ENCODE measurements around the gene GM2A. TPM values are rescaled to one million over a fixed set of nuclear protein-coding genes. Genes with fewer than 3 reads are reported as not detected.

Gene GM2A
- total and polyA plus RNA-seq, 2 of the 8 experiments (the other 6 are each of a cell fraction or from before 2014, with no cell fraction given): 18.5 to 32.2 TPM

DNA sequence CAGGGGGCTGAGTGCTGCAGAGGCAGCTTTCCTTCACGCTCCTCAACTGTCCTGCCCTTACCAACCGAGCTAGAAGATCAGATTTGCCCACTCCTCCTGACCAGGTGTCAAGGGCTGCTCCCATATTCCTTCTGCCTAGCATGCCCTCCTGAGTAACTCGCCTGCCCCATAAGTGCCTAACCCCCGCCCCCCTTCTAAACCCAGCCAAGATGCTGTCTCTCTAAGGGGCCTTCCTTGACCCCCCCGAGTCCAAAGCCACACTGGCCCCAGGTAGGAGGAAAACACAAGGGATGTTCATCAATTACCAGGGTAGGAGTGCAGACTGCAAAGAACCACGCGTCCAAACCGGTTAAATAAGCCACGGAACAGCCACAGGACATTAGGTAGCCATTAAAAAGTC lies 33.8 kb upstream of the GM2A start:
- ChIA-PET CTCF (ENCODE audit: partially characterized antibody) (interaction anchor here (0.8 to 2.2 kb wide), 9 partner anchors 11 to 170 kb away, joined by 3 to 12 read pairs (median 4); no protein-coding TSS in a partner anchor), POLR2A (ENCODE audit: partially characterized antibody) (interaction anchor here (1.2 kb wide), 1 partner anchor 33 kb away, joined by 3 read pairs; no protein-coding TSS in a partner anchor)
- H3K4ac ChIP-seq (replicated peaks; ENCODE audit: insufficient read length, low read depth, low read length): no peak overlapping the region
- H3K4me3 ChIP-seq (ENCODE audit: extremely low read depth in 1 of 4, insufficient read depth in 2 of 4, low read depth in 3 of 4, low read length in 4 of 4): no peak overlapping the region
- H3K18ac ChIP-seq (ENCODE audit: extremely low read depth, low read length): no peak overlapping the region
- no peak overlapping the region for H3K23ac ChIP-seq (ENCODE audit: insufficient read length)
- peaks cover 0 to 2% (median 0%) of the 10 kb centered on the region in 4 experiments; a peak in 3 of 7 replicates for H3K27me3 ChIP-seq (replicated peaks in 1 of 4; ENCODE audit: control insufficient read depth in 3 of 4, extremely low read depth in 1 of 4, insufficient read depth in 3 of 4, low read length in 3 of 4)
- no peak overlapping the region for H2BK20ac ChIP-seq (ENCODE audit: low read length)
- H2BK15ac ChIP-seq (ENCODE audit: low read length): no peak overlapping the region
- H3K27ac ChIP-seq (ENCODE audit: low read depth, low read length): no peak overlapping the region
- no peak overlapping the region for H3K14ac ChIP-seq (ENCODE audit: insufficient read length)
- 90% methylated on average over 9 of the region's 9 CpGs; no CpG with 5 or more reads in 1 of the 2 experiments for WGBS, 2 experiments (ENCODE audit: extremely low coverage in 1 of 2, insufficient coverage in 1 of 2, insufficient read length in 1 of 2, insufficient replicate concordance in 2 of 2, low coverage in 1 of 2, low lambda C conversion rate in 2 of 2, missing lambda C conversion rate in 1 of 2)
- H3K4me2 ChIP-seq (ENCODE audit: insufficient read depth in 1 of 2, low read depth in 2 of 2, low read length in 2 of 2): no peak overlapping the region
- peaks cover 5% of the 10 kb centered on the region; the same call in 1 of the 2 replicates for H3K23me2 ChIP-seq (ENCODE audit: low read depth, low read length)
- peaks cover 0 to 2% of the 10 kb centered on the region in 2 experiments for H4K20me1 ChIP-seq (replicated peaks in 1 of 2; ENCODE audit: control insufficient read depth in 1 of 2, insufficient read depth in 2 of 2, low read length in 2 of 2)
- peaks cover 2 to 10% (median 6%) of the 10 kb centered on the region in 4 experiments for H3K4me1 ChIP-seq (replicated peaks in 1 of 4; ENCODE audit: control insufficient read depth in 3 of 4, insufficient read depth in 4 of 4, low read length in 3 of 4)
- no peak overlapping the region for H4K8ac ChIP-seq (ENCODE audit: extremely low read depth, insufficient read depth, low read length)
- no peak overlapping the region for H2AFZ ChIP-seq (ENCODE audit: low read length)
- no peaks in the 10 kb centered on the region for H3K9me3 ChIP-seq (ENCODE audit: insufficient read depth in 2 of 2, low read depth in 1 of 2, low read length in 1 of 2)
- DNase-seq (ENCODE audit: low read depth in 1 of 2, low spot score in 2 of 2) (no peak), FAIRE-seq (no peak)
- H2BK5ac ChIP-seq (ENCODE audit: low read depth, low read length): no peak overlapping the region
- H3K79me2 ChIP-seq (ENCODE audit: control insufficient read depth in 1 of 2, insufficient read depth in 2 of 2, low read length in 2 of 2): no peaks in the 10 kb centered on the region
- H2BK120ac ChIP-seq (replicated peaks; ENCODE audit: low read depth, low read length): no peak overlapping the region
- peaks cover 3% of the 10 kb centered on the region; the same call in 1 of the 2 replicates for H3K79me1 ChIP-seq (ENCODE audit: low read depth, low read length)
- no peak overlapping the region for H4K91ac ChIP-seq (replicated peaks; ENCODE audit: insufficient read length, low read length)
- no peak overlapping the region for H3K9ac ChIP-seq (replicated peaks in 1 of 4; ENCODE audit: extremely low read depth in 1 of 4, low read depth in 3 of 4, low read length in 3 of 4)
- H2AK5ac ChIP-seq (ENCODE audit: low read depth, low read length): no peak overlapping the region
- no peak overlapping the region for H3K56ac ChIP-seq (replicated peaks; ENCODE audit: insufficient read length, low read depth, low read length)
- H4K5ac ChIP-seq (ENCODE audit: insufficient read length, low read depth, low read length): no peak overlapping the region
- no peaks in the 10 kb centered on the region for H3K36me3 ChIP-seq (ENCODE audit: control insufficient read depth in 2 of 4, insufficient read depth in 4 of 4, low read length in 3 of 4)
- H2BK12ac ChIP-seq (ENCODE audit: low read depth, low read length): no peak overlapping the region
- TF ChIP-seq MAFK (IDR thresholded peaks at IDR 0.05; ENCODE audit: low read depth, low read length) (no peak), HDAC6 (IDR thresholded peaks at IDR 0.05; ENCODE audit: low read depth, low read length) (no peak), SIN3A (conservative IDR thresholded peaks at IDR 0.05 in 1 of 2, IDR thresholded peaks at IDR 0.05 in 1 of 2; ENCODE audit: low read depth in 1 of 2, low read length in 2 of 2) (no peak), CTBP2 (IDR thresholded peaks at IDR 0.05; ENCODE audit: borderline replicate concordance, insufficient read depth, insufficient read length, low read length) (no peak), CHD1 (IDR thresholded peaks at IDR 0.05; ENCODE audit: low read depth, low read length) (no peak), ZNF274 (IDR thresholded peaks at IDR 0.05; ENCODE audit: borderline replicate concordance, extremely low read depth, low read length) (no peak)
